Astrocyte (in vitro differentiated cells and primary cell): ENCODE measurements around the gene CIT.

Source experiments
- EZH2 ChIP-seq: IDR thresholded peaks from 2 replicates; pipeline ENCODE4 v1.6.1; 2012; ENCODE audit warnings: mild to moderate bottlenecking, low read length, inconsistent platforms; ENCODE audit not compliant: insufficient read depth
- TF ChIP-seq, protein P1 (sequence below): IDR thresholded peaks from 2 replicates; pipeline ENCODE4 v1.5.1; 2011; ENCODE audit warnings: low read depth, mild to moderate bottlenecking, inconsistent platforms, low read length, moderate library complexity; ENCODE audit not compliant: insufficient read depth

DNA sequence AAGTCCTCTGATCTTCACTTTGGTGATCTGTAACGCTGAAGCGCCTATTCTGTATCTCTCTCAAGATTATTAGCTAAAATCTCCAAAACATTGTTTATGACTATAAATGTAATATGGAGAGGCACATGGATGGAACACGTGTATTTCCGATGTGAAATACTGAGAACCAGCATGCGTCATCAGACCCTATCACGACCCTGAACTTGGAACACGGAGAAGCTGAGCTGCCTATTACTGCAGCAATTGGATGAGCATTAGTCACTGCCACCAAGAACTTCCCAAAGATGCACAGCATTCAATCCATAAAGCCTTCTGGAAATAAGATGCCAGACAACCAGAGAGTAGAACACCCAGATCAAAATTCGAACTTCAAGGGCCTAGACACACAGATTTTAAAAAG lies 147.2 kb downstream of the CIT start:
- TF ChIP-seq, protein P1, sequence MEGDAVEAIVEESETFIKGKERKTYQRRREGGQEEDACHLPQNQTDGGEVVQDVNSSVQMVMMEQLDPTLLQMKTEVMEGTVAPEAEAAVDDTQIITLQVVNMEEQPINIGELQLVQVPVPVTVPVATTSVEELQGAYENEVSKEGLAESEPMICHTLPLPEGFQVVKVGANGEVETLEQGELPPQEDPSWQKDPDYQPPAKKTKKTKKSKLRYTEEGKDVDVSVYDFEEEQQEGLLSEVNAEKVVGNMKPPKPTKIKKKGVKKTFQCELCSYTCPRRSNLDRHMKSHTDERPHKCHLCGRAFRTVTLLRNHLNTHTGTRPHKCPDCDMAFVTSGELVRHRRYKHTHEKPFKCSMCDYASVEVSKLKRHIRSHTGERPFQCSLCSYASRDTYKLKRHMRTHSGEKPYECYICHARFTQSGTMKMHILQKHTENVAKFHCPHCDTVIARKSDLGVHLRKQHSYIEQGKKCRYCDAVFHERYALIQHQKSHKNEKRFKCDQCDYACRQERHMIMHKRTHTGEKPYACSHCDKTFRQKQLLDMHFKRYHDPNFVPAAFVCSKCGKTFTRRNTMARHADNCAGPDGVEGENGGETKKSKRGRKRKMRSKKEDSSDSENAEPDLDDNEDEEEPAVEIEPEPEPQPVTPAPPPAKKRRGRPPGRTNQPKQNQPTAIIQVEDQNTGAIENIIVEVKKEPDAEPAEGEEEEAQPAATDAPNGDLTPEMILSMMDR = no peak
- TF ChIP-seq EZH2 = no peak
